HG02981 (cell line): ENCODE data around the gene MTMR12.
"Not testable (repeated sequence)": the region's sequence is repeated elsewhere in the genome, so short reads cannot be mapped to it uniquely, and the experiment has no call there.

ENCODE experiments used
- ATAC-seq: cut with Tn5 transposase; IDR thresholded peaks from one replicate; pipeline ENCODE4 v1.9.1; 2021; ENCODE audit warnings: mild to moderate bottlenecking, moderate library complexity; ENCODE audit not compliant: unreplicated experiment

MTMR12 gene

GRCh38 chr5:32233696-32234447 is 78.9 kb downstream of the MTMR12 start:
- ATAC-seq = no peak

GRCh38 chr5:32233220-32233695 is 79.5 kb downstream of the MTMR12 start:
- no peak for ATAC-seq

- ATAC-seq = peak; percentile 67
These were observed 80.1 kb downstream of the MTMR12 start for GRCh38 chr5:32232441-32233219.

GRCh38 chr5:32231929-32232328 is 80.8 kb downstream of the MTMR12 start:
- ATAC-seq = peak; percentile 13

GRCh38 chr5:32231241-32231640 is 81.5 kb downstream of the MTMR12 start:
- ATAC-seq = no peak

GRCh38 chr5:32230356-32231099 is 82.2 kb downstream of the MTMR12 start:
- ATAC-seq = no peak

GRCh38 chr5:32229586-32229985 is 83.2 kb downstream of the MTMR12 start:
- no peak for ATAC-seq

GRCh38 chr5:32228816-32229215 is 83.9 kb downstream of the MTMR12 start:
- no peak for ATAC-seq

GRCh38 chr5:32225445-32225844 is 87.3 kb downstream of the MTMR12 start:
- ATAC-seq = no peak

- no peak for ATAC-seq
These were observed 88.6 kb downstream of the MTMR12 start for GRCh38 chr5:32223972-32224609.

GRCh38 chr5:32222723-32223470 is 89.8 kb downstream of the MTMR12 start:
- no peak for ATAC-seq

GRCh38 chr5:32217886-32218396 is 94.8 kb downstream of the MTMR12 start:
- no peak for ATAC-seq

- not testable (repeated sequence) for ATAC-seq
These were observed 98.4 kb downstream of the MTMR12 start for GRCh38 chr5:32214344-32214743.

GRCh38 chr5:32210151-32210550 is 102.6 kb downstream of the MTMR12 start:
- no peak for ATAC-seq

- not testable (repeated sequence) for ATAC-seq
These were observed 103.9 kb downstream of the MTMR12 start for GRCh38 chr5:32208837-32209236.

GRCh38 chr5:32207355-32207634 is 105.4 kb downstream of the MTMR12 start:
- no peak for ATAC-seq

- no peak for ATAC-seq
These were observed 106.0 kb downstream of the MTMR12 start for GRCh38 chr5:32206509-32207354.

- no peak for ATAC-seq
These were observed 106.7 kb downstream of the MTMR12 start for GRCh38 chr5:32206053-32206452.

- ATAC-seq = no peak
These were observed 110.3 kb downstream of the MTMR12 start for GRCh38 chr5:32202394-32202793.
